SKM-1 treated with dmso at 0.1 percent for 144 hours (cell line): Measurements from ENCODE around the gene HES2.
"Not testable (repeated sequence)": the region's sequence is repeated elsewhere in the genome, so short reads cannot be mapped to it uniquely, and the experiment has no call there.

ENCODE experiments used
- DNase-seq: peaks from one replicate; lab custom pipeline; 2025; ENCODE audit not compliant: unreplicated experiment; lab: John Stamatoyannopoulos, UW

Gene HES2

GRCh38 chr1:6391951-6392808, 27.5 kb downstream of the HES2 start:
- no peak for DNase-seq

GRCh38 chr1:6389971-6390370, 29.7 kb downstream of the HES2 start:
- no peak for DNase-seq

GRCh38 chr1:6386371-6386949, 33.3 kb downstream of the HES2 start:
- DNase-seq = no peak

- no peak for DNase-seq
Observed at GRCh38 chr1:6385488-6386191, 34.1 kb downstream of the HES2 start.

- DNase-seq = no peak
Observed at GRCh38 chr1:6384962-6385361, 34.8 kb downstream of the HES2 start.

- no peak for DNase-seq
Observed at GRCh38 chr1:6384135-6384534, 35.6 kb downstream of the HES2 start.

- no peak for DNase-seq
Observed at GRCh38 chr1:6380037-6380436, 39.7 kb downstream of the HES2 start.

GRCh38 chr1:6378096-6378746, 41.5 kb downstream of the HES2 start:
- no peak for DNase-seq

GRCh38 chr1:6373961-6374720, 45.6 kb downstream of the HES2 start:
- DNase-seq = no peak

GRCh38 chr1:6372236-6372635, 47.5 kb downstream of the HES2 start:
- DNase-seq = not testable (repeated sequence)

GRCh38 chr1:6370006-6370405, 49.7 kb downstream of the HES2 start:
- no peak for DNase-seq

GRCh38 chr1:6367381-6368012, 52.2 kb downstream of the HES2 start:
- DNase-seq = no peak

- no peak for DNase-seq
Observed at GRCh38 chr1:6365047-6365446, 54.7 kb downstream of the HES2 start.

- peak; percentile 7 for DNase-seq
Observed at GRCh38 chr1:6363085-6363884, 56.4 kb downstream of the HES2 start.
